Neutrophil (primary cell): Measurements from ENCODE around the gene NTSR2.

ENCODE experiments used
- H3K27ac ChIP-seq: fragments of 200-600 bp; sonication (generic); 2 replicates; pipeline ENCODE4 v1.5.1; 2016; ENCODE audit warnings: mild to moderate bottlenecking, moderate library complexity
- H3K27me3 ChIP-seq: fragments of 200-600 bp; sonication (generic); 2 replicates; pipeline ENCODE4 v1.6.0; 2016; ENCODE audit warnings: mild to moderate bottlenecking
- H3K36me3 ChIP-seq: fragments of 200-600 bp; sonication (generic); 2 replicates; pipeline ENCODE4 v1.5.1; 2017
- H3K4me1 ChIP-seq, 2 experiments: fragments of 200-600 bp in 1 of 2; sonication (generic) in 1 of 2; 1 replicate in 1 of 2; 2 replicates in 1 of 2; pipeline versions ENCODE4 v1.5.1 to v1.6.1; 2013 to 2016; ENCODE audit warnings: low read depth in 1 of 2, low read length in 1 of 2, mild to moderate bottlenecking in 1 of 2, moderate library complexity in 1 of 2; ENCODE audit not compliant: control insufficient read depth in 1 of 2, insufficient read depth in 1 of 2
- H3K4me3 ChIP-seq, 2 experiments: fragments of 200-600 bp in 1 of 2; sonication (generic) in 1 of 2; 1 replicate in 1 of 2; 2 replicates in 1 of 2; pipeline ENCODE4 v1.5.1; 2013 to 2016; ENCODE audit warnings: low read depth in 1 of 2, low read length in 1 of 2, mild to moderate bottlenecking in 1 of 2, moderate library complexity in 1 of 2
- H3K9me3 ChIP-seq: fragments of 200-600 bp; sonication (generic); 2 replicates; pipeline ENCODE4 v1.5.1; 2016
- TF ChIP-seq, protein P1 (sequence below): fragments of 200-600 bp; sonication (generic); IDR thresholded peaks from 2 replicates; pipeline ENCODE4 v1.5.1; 2016; ENCODE audit warnings: antibody characterized with exemption

NTSR2 gene

GRCh38 chr2:11684894-11685460 is 15.0 kb upstream of the NTSR2 start:
- no peaks in the 10 kb centered on the region for H3K36me3 ChIP-seq
- peaks cover 10 to 12% of the 10 kb centered on the region in 2 experiments for H3K4me1 ChIP-seq
- TF ChIP-seq, protein P1, sequence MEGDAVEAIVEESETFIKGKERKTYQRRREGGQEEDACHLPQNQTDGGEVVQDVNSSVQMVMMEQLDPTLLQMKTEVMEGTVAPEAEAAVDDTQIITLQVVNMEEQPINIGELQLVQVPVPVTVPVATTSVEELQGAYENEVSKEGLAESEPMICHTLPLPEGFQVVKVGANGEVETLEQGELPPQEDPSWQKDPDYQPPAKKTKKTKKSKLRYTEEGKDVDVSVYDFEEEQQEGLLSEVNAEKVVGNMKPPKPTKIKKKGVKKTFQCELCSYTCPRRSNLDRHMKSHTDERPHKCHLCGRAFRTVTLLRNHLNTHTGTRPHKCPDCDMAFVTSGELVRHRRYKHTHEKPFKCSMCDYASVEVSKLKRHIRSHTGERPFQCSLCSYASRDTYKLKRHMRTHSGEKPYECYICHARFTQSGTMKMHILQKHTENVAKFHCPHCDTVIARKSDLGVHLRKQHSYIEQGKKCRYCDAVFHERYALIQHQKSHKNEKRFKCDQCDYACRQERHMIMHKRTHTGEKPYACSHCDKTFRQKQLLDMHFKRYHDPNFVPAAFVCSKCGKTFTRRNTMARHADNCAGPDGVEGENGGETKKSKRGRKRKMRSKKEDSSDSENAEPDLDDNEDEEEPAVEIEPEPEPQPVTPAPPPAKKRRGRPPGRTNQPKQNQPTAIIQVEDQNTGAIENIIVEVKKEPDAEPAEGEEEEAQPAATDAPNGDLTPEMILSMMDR = no peak

DNA sequence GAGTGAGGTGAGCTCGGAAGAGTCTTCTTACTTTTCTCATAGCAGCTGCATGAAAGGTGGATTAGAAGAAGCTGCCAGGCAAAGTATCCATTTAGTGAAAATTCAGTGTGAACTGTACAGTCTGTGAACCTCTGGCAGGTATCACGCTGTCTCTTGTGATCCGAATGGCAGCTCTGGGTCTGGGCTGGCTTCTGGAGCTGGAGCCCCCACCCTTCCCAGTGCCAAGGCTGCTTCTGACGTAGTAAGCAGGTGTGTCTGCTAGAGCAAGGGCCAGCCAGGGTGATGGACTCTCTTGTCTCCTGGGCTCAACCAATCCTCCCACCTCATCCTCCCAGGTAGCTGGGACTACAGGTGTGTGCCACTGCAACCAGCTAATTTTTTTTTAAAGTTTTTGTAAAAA is 14.0 kb upstream of the NTSR2 start:
- no peaks in the 10 kb centered on the region for H3K36me3 ChIP-seq
- no peaks in the 10 kb centered on the region for H3K9me3 ChIP-seq
- H3K27ac ChIP-seq = no peak overlapping the region
- TF ChIP-seq, protein P1 = no peak
- peaks cover 10% of the 10 kb centered on the region in 2 experiments for H3K4me1 ChIP-seq
- H3K4me3 ChIP-seq = no peak overlapping the region
- H3K27me3 ChIP-seq = peaks cover 49% of the 10 kb centered on the region

More at GRCh38 chr2:11684894-11685460, 15.0 kb upstream of the NTSR2 start:
- no peaks in the 10 kb centered on the region for H3K9me3 ChIP-seq
- no peak overlapping the region for H3K4me3 ChIP-seq
- peaks cover 41% of the 10 kb centered on the region for H3K27me3 ChIP-seq
- no peak overlapping the region for H3K27ac ChIP-seq

DNA sequence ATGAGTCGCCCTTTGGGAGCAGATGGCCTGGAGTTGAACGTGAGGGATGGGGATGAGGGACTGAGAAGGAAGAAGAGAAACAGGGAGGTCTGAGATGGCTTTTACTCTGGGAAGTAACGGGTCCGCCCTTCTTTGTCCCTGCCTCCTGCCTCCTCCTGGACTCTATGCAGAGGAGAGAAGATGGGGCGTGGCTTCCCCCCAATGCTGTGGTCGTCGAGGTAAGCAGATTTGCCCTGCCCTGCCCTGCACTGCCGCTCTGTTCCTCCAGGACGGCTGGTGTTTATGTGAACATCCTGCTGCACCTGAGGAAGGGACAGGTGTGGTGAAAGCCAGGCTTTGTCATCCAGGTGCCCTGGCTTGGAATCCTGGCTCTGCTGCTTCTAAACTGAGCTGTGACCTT is 13.5 kb upstream of the NTSR2 start:
- Histone ChIP-seq H3K4me1 (peaks cover 5 to 6% of the 10 kb centered on the region in 2 experiments), H3K27ac (no peak overlapping the region), H3K4me3 (no peak overlapping the region), H3K36me3 (no peaks in the 10 kb centered on the region), H3K9me3 (no peaks in the 10 kb centered on the region), H3K27me3 (peaks cover 54% of the 10 kb centered on the region)
- TF ChIP-seq, protein P1 = no peak

DNA sequence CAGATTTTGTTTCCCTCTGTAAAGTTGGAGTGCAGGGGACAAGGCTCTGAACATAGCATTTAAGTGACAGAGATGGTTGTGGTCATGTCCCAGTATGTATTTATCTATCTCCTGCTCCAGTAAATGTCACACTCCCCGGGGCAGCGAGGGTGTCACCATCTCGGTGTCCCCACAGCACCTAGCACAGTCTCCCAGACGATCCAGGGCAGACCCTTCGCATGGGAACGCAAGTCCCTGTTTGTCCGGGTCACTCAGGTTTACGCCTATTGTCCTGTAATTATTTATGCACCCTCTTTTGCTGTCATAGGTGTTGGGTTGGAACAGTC is 12.6 kb upstream of the NTSR2 start:
- Histone ChIP-seq H3K36me3 (no peaks in the 10 kb centered on the region), H3K27me3 (peaks cover 63% of the 10 kb centered on the region), H3K4me3 (no peak overlapping the region), H3K4me1 (no peaks in the 10 kb centered on the region), H3K27ac (no peak overlapping the region), H3K9me3 (no peaks in the 10 kb centered on the region)
- TF ChIP-seq, protein P1 = no peak

DNA sequence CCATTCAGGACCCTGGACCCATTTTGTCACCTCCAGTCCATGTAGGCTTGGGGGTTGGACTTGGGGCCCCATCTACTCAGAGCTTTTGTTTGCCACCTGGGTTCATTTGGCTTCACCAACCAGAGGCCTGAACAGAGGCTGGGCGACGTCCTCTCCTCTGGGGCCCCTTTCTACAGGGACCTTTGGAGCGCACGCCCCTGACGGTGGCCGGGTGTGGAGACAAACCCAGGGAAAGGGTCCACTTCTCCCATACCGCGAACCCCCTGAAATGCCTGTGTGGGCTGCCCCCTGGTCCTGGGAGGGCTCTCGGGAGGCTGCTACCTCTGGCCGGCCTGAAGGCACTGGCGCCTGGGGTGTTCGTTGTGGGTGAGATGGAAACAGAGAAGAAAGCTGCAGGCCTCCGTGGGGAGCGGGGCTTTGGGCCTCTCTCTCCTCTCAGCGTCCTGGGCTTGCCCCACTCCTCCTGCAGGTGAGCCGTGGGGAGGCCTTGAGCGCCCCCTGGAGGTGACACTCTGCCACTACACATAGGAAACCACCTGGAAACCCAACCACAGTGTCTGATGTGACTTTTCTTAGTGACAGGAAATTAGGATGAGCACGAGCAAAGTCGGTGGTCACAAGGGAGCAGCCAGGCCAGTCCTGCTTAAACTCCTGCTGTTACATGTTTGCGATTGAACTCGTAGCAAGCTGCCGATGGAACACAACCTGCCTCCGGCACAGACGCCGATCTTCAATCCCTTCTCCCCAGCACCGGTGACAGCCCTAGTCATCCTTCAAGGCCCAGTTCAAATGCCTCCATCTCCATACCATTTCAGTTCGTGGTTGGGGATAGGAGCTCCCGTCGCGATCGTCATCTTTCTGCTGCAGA is 12.0 kb upstream of the NTSR2 start:
- TF ChIP-seq, protein P1 = peak; percentile 56
- no peak overlapping the region for H3K27ac ChIP-seq
- no peaks in the 10 kb centered on the region for H3K9me3 ChIP-seq
- H3K4me3 ChIP-seq = no peak overlapping the region
- H3K36me3 ChIP-seq = no peaks in the 10 kb centered on the region
- no peaks in the 10 kb centered on the region for H3K4me1 ChIP-seq
- peaks cover 69% of the 10 kb centered on the region for H3K27me3 ChIP-seq
